Spleen (tissue), 11 donors: ENCODE measurements around the gene MRPS25. TPM values are rescaled to one million over a fixed set of nuclear protein-coding genes. Genes with fewer than 3 reads are reported as not detected.

Experiments
- DNase-seq: peaks from one replicate; pipeline ENCODE4 v3.0.0-alpha.2; 2020
- H3K27ac ChIP-seq, 8 donors: fragments of 200-600 bp; sonication (generic) in 7 of 8; 1 replicate in 4 of 8; 2 replicates in 4 of 8; pipeline versions ENCODE4 v1.5.0 to v1.8.0; 2016 to 2021; ENCODE audit warnings: inconsistent platforms in 4 of 8, mild to moderate bottlenecking in 4 of 8, moderate library complexity in 1 of 8
- H3K27me3 ChIP-seq, 7 donors: fragments of 200-600 bp; sonication (generic) in 6 of 7; replicated peaks in 1 of 7; 1 replicate in 4 of 7; 2 replicates in 3 of 7; pipeline versions ENCODE4 v1.5.0 to v1.8.0; 2016 to 2021; ENCODE audit warnings: inconsistent platforms in 3 of 7, mild to moderate bottlenecking in 1 of 7
- H3K36me3 ChIP-seq, 6 donors: fragments of 200-600 bp; sonication (generic) in 5 of 6; 1 replicate in 4 of 6; 2 replicates in 2 of 6; pipeline versions ENCODE4 v1.5.0 to v1.8.0; 2016 to 2021; ENCODE audit warnings: inconsistent platforms in 2 of 6
- H3K4me1 ChIP-seq, 6 donors: fragments of 200-600 bp; sonication (generic) in 5 of 6; 1 replicate in 3 of 6; 2 replicates in 3 of 6; pipeline versions ENCODE4 v1.5.0 to v1.8.0; 2016 to 2021; ENCODE audit warnings: inconsistent platforms in 3 of 6
- H3K4me3 ChIP-seq, 8 donors: fragments of 200-600 bp; sonication (generic) in 7 of 8; 1 replicate in 4 of 8; 2 replicates in 4 of 8; pipeline versions ENCODE4 v1.5.0 to v1.8.0; 2016 to 2021; ENCODE audit warnings: inconsistent platforms in 4 of 8, mild to moderate bottlenecking in 4 of 8, moderate library complexity in 2 of 8
- H3K9me3 ChIP-seq, 8 donors: fragments of 200-600 bp; sonication (generic) in 7 of 8; 1 replicate in 4 of 8; 2 replicates in 4 of 8; pipeline versions ENCODE4 v1.5.0 to v1.8.0; 2016 to 2021; ENCODE audit warnings: inconsistent platforms in 4 of 8
- CTCF ChIP-seq, 11 experiments: fragments of 200-600 bp in 7 of 11; fragments of 450-650 bp in 4 of 11; sonication (generic) in 4 of 11; IDR thresholded peaks in 8 of 11; conservative IDR thresholded peaks in 3 of 11; 1 replicate in 7 of 11; 2 replicates in 4 of 11; pipeline versions ENCODE4 v1.4.0 to v1.8.0; 2016 to 2021; ENCODE audit warnings: antibody characterized with exemption in 11 of 11, inconsistent platforms in 4 of 11, mild to moderate bottlenecking in 1 of 11
- POLR2A ChIP-seq, 3 donors: fragments of 450-650 bp; IDR thresholded peaks; one replicate each; pipeline ENCODE4 v1.5.1; 2017; ENCODE audit warnings: antibody characterized with exemption in 3 of 3, mild to moderate bottlenecking in 1 of 3
- POLR2AphosphoS5 ChIP-seq, 3 donors: sonication (generic); formaldehyde crosslinking; IDR thresholded peaks; one replicate each; pipeline ENCODE4 v1.5.1; 2017; ENCODE audit warnings: antibody characterized with exemption in 3 of 3
- WGBS, 5 donors: extraction: QIAGEN DNeasy Blood & Tissue Kit in 3 of 5; methylation state at CpG; one replicate each; pipeline versions ENCODE4 v1.1.5 to v1.1.7; 2013 to 2018; 5-methylcytosine and 5-hydroxymethylcytosine counted together
- intact Hi-C: fragments of 100-400 bp; cut with DNase I; formaldehyde crosslinking; loops from one replicate; pipeline ENCODE4 v1.15.0; 2023; ENCODE audit warnings: low total_unique reads
- polyA plus RNA-seq, 3 donors: library from polyadenylated mRNA; stranded (reverse); fragments of 200-250 nt; gene quantifications; one replicate each; pipeline ENCODE4 v1.2.1, GENCODE V29; 2013
- total RNA-seq, 7 donors: library from RNA; depleted of rRNA in 3 of 7; stranded (reverse); fragments of >200 nt in 3 of 7; fragmentation: NEBNext Ultra II Directional in 4 of 7; extraction: Animal tissue kit (Norgen Biotek cat#: 25700) in 4 of 7; gene quantifications; one replicate each; pipeline versions ENCODE4 v1.1.0 to v1.2.1, GENCODE V29; 2016 to 2021
- donor health status: healthy with polysubstance abuse.
- donor health status: DM: no; HTN: no; CAD: no; lungs with moderate emphysema.
- donor health status: DM: no; HTN: no; CAD: no.
- donor health status: Bipolar disorder and iron deficiency.
- donor health status: healthy.
- donor health status: DM: no; HTN: no; CAD: no.
- donor health status: DM: yes; HTN: yes; CAD: no.

MRPS25 gene
- total and polyA plus RNA-seq, 10 donors, result 23.8 to 85.1 (median 56.8) TPM

- no peak for TF ChIP-seq POLR2AphosphoS5 (IDR thresholded peaks at IDR 0.05)
- TF ChIP-seq CTCF (IDR thresholded peaks at IDR 0.05 in 8 of 11, conservative IDR thresholded peaks at IDR 0.05 in 3 of 11), result no peak
- no peak for TF ChIP-seq POLR2A (IDR thresholded peaks at IDR 0.05)
- WGBS, 5 donors, result 91 to 96% (median 93%) methylated on average over 1 of the region's 1 CpG
- intact Hi-C loops, result no loop called here
These were observed 24.1 kb upstream of the MRPS25 start for GRCh38 chr3:15089201-15089600.

GRCh38 chr3:15086699-15087098 is 21.6 kb upstream of the MRPS25 start:
- intact Hi-C loops, result no loop called here
- H3K27me3 ChIP-seq, result no peaks in the 10 kb centered on the region
- no peaks in the 10 kb centered on the region for H3K9me3 ChIP-seq
- DNase-seq, result no peak
- TF ChIP-seq CTCF (IDR thresholded peaks at IDR 0.05 in 8 of 11, conservative IDR thresholded peaks at IDR 0.05 in 3 of 11) (no peak), POLR2A (IDR thresholded peaks at IDR 0.05) (no peak), POLR2AphosphoS5 (IDR thresholded peaks at IDR 0.05) (no peak)
- H3K36me3 ChIP-seq, result peaks cover 3 to 100% (median 85%) of the 10 kb centered on the region in 6 donors
- no peak overlapping the region for H3K4me3 ChIP-seq
- H3K27ac ChIP-seq, result no peak overlapping the region
- no peaks in the 10 kb centered on the region for H3K4me1 ChIP-seq
- WGBS, 5 donors, result 83 to 94% (median 86%) methylated on average over 2 of the region's 2 CpGs

More at GRCh38 chr3:15089201-15089600, 24.1 kb upstream of the MRPS25 start:
- no peak for DNase-seq
- Histone ChIP-seq H3K4me1 (peaks cover 0 to 3% (median 0%) of the 10 kb centered on the region in 6 donors), H3K27me3 (no peaks in the 10 kb centered on the region), H3K4me3 (no peak overlapping the region), H3K9me3 (no peaks in the 10 kb centered on the region), H3K27ac (no peak overlapping the region), H3K36me3 (peaks cover 3 to 100% (median 77%) of the 10 kb centered on the region in 6 donors)

GRCh38 chr3:15086263-15086662 is 21.1 kb upstream of the MRPS25 start:
- no peak overlapping the region for H3K4me3 ChIP-seq
- intact Hi-C loops, result no loop called here
- DNase-seq, result no peak
- peaks cover 5 to 100% (median 87%) of the 10 kb centered on the region in 6 donors for H3K36me3 ChIP-seq
- no peaks in the 10 kb centered on the region for H3K27me3 ChIP-seq
- TF ChIP-seq CTCF (IDR thresholded peaks at IDR 0.05 in 8 of 11, conservative IDR thresholded peaks at IDR 0.05 in 3 of 11) (no peak), POLR2AphosphoS5 (IDR thresholded peaks at IDR 0.05) (no peak), POLR2A (IDR thresholded peaks at IDR 0.05) (no peak)
- H3K4me1 ChIP-seq, result no peaks in the 10 kb centered on the region
- 96 to 100% (median 98%) methylated on average over 2 of the region's 2 CpGs for WGBS, 5 donors
- H3K27ac ChIP-seq, result no peak overlapping the region
- no peaks in the 10 kb centered on the region for H3K9me3 ChIP-seq

- intact Hi-C loops, result no loop called here
- 89 to 100% (median 95%) methylated on average over 1 of the region's 1 CpG for WGBS, 5 donors
- Histone ChIP-seq H3K27ac (no peak overlapping the region), H3K9me3 (no peaks in the 10 kb centered on the region), H3K36me3 (peaks cover 17 to 100% (median 93%) of the 10 kb centered on the region in 6 donors), H3K4me1 (no peaks in the 10 kb centered on the region), H3K27me3 (no peaks in the 10 kb centered on the region), H3K4me3 (no peak overlapping the region)
- no peak for DNase-seq
- no peak for TF ChIP-seq POLR2AphosphoS5 (IDR thresholded peaks at IDR 0.05)
- TF ChIP-seq POLR2A (IDR thresholded peaks at IDR 0.05), result no peak
- no peak for TF ChIP-seq CTCF (IDR thresholded peaks at IDR 0.05 in 8 of 11, conservative IDR thresholded peaks at IDR 0.05 in 3 of 11)
These were observed 18.1 kb upstream of the MRPS25 start for GRCh38 chr3:15083252-15083651.
